Hypothalamus (tissue), 51 donors: ENCODE measurements around the gene FSIP2.

Source experiments
- DNase-seq, 51 donors: peaks; one replicate each; lab custom pipeline; 2025; lab: John Stamatoyannopoulos, UW

The FSIP2 gene

GRCh38 chr2:185876234-185876633 lies 137.6 kb downstream of the FSIP2 start:
- DNase-seq, result no peak

DNA sequence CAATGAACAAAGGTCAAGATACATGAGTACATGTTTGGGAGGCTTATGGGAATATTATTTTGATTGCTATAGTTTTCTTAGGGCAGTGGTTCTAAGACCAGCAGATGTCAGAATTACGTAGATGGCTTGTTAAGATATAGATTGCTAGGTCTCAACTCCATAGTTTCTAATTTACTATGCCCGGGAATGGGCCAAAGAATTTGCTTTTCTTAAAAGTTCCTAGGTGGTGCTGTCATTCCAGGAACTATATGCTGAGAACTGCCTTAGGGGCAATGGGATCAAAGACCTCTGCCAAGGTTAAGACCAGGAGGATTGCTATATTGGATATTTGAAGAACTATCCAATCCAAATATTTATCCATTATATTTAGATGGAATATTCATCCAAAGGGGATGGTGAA lies 141.8 kb downstream of the FSIP2 start:
- no peak for DNase-seq
